Ovary (tissue), 9 donors: Measurements from ENCODE around the gene STN1. TPM values are rescaled to one million over a fixed set of nuclear protein-coding genes. Genes with fewer than 3 reads are reported as not detected.

ENCODE experiments used
- DNase-seq, 5 donors: peaks; one replicate each; pipeline ENCODE4 v3.0.0-alpha.2; 2019 to 2020
- H3K27ac ChIP-seq, 2 donors: fragments of 200-600 bp; one replicate each; pipeline versions ENCODE4 v1.5.1 to v1.8.0; 2019 to 2022
- H3K27me3 ChIP-seq: fragments of 200-600 bp; one replicate; pipeline ENCODE4 v1.8.0; 2022
- H3K36me3 ChIP-seq: fragments of 200-600 bp; sonication (generic); one replicate; pipeline ENCODE4 v1.5.1; 2019
- H3K4me1 ChIP-seq: one replicate; pipeline ENCODE4 v1.8.1; 2013; ENCODE audit warnings: mild to moderate bottlenecking, moderate library complexity; ENCODE audit not compliant: insufficient read depth
- H3K4me3 ChIP-seq: fragments of 200-600 bp; sonication (generic); one replicate; pipeline ENCODE4 v1.5.1; 2017
- H3K9me3 ChIP-seq, 2 donors: fragments of 200-600 bp in 1 of 2; sonication (generic) in 1 of 2; one replicate each; pipeline versions ENCODE4 v1.5.1 to v1.8.1; 2013 to 2019; ENCODE audit warnings: mild to moderate bottlenecking in 1 of 2, moderate library complexity in 1 of 2
- EP300 ChIP-seq: sonication (generic); formaldehyde crosslinking; IDR thresholded peaks from one replicate; pipeline ENCODE4 v1.6.1; 2017; ENCODE audit warnings: antibody characterized with exemption
- POLR2A ChIP-seq: fragments of 450-650 bp; IDR thresholded peaks from one replicate; pipeline ENCODE4 v1.6.1; 2017; ENCODE audit warnings: antibody characterized with exemption, mild to moderate bottlenecking, moderate library complexity
- WGBS, 3 donors: extraction: QIAGEN DNeasy Blood & Tissue Kit in 1 of 3; methylation state at CpG; one replicate each; pipeline versions ENCODE4 v1.1.5 to v1.1.7; 2013 to 2017; 5-methylcytosine and 5-hydroxymethylcytosine counted together
- intact Hi-C, 4 donors: fragments of 100-400 bp; cut with DNase I; formaldehyde crosslinking; loops; one replicate each; pipeline versions ENCODE4 v1.11.0 to v1.15.1; 2022 to 2023
- polyA plus RNA-seq, 2 donors: library from polyadenylated mRNA; stranded (reverse); fragments of 200-250 nt in 1 of 2; fragments of 350-450 nt in 1 of 2; fragmentation: Illumina TruSeq in 1 of 2; extraction: RNeasy Lipid Tissue Mini Kit (QIAGEN cat#74804) in 1 of 2; gene quantifications; one replicate each; pipeline ENCODE4 v1.2.3, GENCODE V29; 2013 to 2014
- total RNA-seq, 7 donors: library from RNA; depleted of rRNA in 2 of 7; stranded (reverse); fragments of >200 nt in 2 of 7; fragmentation: NEBNext Ultra II Directional in 3 of 7; extraction: Animal tissue kit (Norgen Biotek cat#: 25700) in 3 of 7; gene quantifications; one replicate each; pipeline versions ENCODE4 v1.1.0 to v1.2.4, GENCODE V29; 2016 to 2023
- TF ChIP-seq, protein P1 (sequence below), 3 donors: fragments of 450-650 bp in 2 of 3; fragments of 200-600 bp in 1 of 3; IDR thresholded peaks; one replicate each; pipeline versions ENCODE4 v1.5.1 to v1.8.0; 2016 to 2022; ENCODE audit warnings: antibody characterized with exemption in 3 of 3, mild to moderate bottlenecking in 1 of 3
- donor health status: DM: no; HTN: no; CAD: no; lungs with moderate emphysema.
- donor health status: DM: no; HTN: no; CAD: no.
- donor health status: Bipolar disorder and iron deficiency.
- donor health status: DM: yes; HTN: yes; CAD: no.
- donor health status: DM: no; HTN: no; CAD: no.
- donor health status: DM: yes; HTN: yes; CAD: no.

Gene STN1
- total and polyA plus RNA-seq, 9 donors: 13.4 to 28.2 (median 18.4) TPM

DNA sequence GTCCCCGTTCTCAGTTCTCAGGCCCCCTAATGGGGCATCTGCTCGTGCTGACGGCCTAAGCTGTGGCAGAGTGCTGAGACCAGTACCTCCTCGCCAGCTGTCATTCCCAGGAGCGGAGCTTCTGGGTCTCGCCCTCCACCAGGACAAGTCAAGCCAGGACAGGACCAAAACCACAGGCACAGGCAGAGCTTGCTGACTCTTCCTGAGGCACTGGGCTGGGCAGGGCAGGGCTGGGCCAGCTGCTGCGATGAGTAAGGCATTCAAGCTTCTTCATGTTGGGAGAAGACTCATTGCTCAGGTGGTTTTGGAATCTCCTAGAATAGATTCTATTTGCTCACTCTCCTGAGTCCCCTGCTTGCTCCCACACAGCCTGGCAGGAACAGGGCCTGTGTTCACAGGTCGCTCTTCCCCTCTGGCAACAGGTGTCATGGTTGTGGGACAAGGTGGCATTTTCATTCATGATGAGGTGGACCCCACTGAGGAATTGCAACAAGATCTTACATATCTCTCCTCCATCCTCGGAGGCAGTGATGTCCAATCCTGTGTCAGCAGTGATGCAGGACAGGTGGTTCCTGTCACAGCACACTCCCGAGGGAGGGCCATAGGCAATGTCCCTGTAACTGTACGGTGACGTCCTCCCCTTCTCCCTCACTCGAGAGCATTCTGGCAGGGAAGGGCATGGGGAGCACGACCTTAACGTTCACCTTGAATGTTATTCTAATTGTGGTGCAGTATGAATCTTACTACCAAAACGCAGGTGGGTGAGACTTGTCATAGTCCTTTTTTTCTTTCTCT lies 45.6 kb downstream of the STN1 start:
- H3K9me3 ChIP-seq: no peaks in the 10 kb centered on the region
- H3K27ac ChIP-seq: no peak overlapping the region
- H3K4me1 ChIP-seq: no peaks in the 10 kb centered on the region
- no peak for DNase-seq
- WGBS, 3 donors: 78 to 85% (median 81%) methylated on average over 16 of the region's 16 CpGs
- intact Hi-C loops: loop anchor here in 1 of 4 donors (10.0 kb wide), 1 partner anchor 342 kb away; no protein-coding TSS in a partner anchor
- H3K36me3 ChIP-seq: no peaks in the 10 kb centered on the region
- no peak overlapping the region for H3K4me3 ChIP-seq
- H3K27me3 ChIP-seq: no peaks in the 10 kb centered on the region
- TF ChIP-seq POLR2A: no peak
- TF ChIP-seq, protein P1, sequence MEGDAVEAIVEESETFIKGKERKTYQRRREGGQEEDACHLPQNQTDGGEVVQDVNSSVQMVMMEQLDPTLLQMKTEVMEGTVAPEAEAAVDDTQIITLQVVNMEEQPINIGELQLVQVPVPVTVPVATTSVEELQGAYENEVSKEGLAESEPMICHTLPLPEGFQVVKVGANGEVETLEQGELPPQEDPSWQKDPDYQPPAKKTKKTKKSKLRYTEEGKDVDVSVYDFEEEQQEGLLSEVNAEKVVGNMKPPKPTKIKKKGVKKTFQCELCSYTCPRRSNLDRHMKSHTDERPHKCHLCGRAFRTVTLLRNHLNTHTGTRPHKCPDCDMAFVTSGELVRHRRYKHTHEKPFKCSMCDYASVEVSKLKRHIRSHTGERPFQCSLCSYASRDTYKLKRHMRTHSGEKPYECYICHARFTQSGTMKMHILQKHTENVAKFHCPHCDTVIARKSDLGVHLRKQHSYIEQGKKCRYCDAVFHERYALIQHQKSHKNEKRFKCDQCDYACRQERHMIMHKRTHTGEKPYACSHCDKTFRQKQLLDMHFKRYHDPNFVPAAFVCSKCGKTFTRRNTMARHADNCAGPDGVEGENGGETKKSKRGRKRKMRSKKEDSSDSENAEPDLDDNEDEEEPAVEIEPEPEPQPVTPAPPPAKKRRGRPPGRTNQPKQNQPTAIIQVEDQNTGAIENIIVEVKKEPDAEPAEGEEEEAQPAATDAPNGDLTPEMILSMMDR (IDR thresholded peaks at IDR 0.05): no peak
- TF ChIP-seq EP300: no peak

DNA sequence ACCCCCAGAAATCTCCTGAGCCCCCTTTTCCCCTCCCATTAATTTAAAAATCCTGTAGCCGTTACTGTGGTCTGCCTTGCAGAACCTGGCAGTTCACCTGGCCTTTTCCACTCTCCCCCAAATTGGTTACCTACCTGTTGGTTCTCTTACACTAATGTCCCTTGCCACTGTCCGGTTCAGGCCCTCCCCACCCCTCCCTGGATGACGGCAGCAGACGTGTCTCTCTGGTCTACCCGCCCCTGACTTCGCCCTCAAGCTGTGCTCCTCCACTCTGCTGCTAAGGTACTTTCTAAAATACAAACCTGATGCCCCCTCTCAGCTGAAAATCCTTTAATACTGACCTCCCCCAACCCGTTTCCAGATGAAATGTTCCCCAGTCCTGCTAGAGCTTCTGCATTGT lies 47.0 kb downstream of the STN1 start:
- Histone ChIP-seq H3K4me3 (no peak overlapping the region), H3K36me3 (no peaks in the 10 kb centered on the region), H3K4me1 (no peaks in the 10 kb centered on the region), H3K27ac (no peak overlapping the region), H3K27me3 (no peaks in the 10 kb centered on the region), H3K9me3 (no peaks in the 10 kb centered on the region)
- TF ChIP-seq POLR2A (no peak), EP300 (no peak)
- TF ChIP-seq, protein P1 (IDR thresholded peaks at IDR 0.05): no peak
- intact Hi-C loops: loop anchor here in 1 of 4 donors (10.0 kb wide), 1 partner anchor 344 kb away; no protein-coding TSS in a partner anchor
- 81 to 84% (median 82%) methylated on average over 7 of the region's 7 CpGs for WGBS, 3 donors
- no peak for DNase-seq

DNA sequence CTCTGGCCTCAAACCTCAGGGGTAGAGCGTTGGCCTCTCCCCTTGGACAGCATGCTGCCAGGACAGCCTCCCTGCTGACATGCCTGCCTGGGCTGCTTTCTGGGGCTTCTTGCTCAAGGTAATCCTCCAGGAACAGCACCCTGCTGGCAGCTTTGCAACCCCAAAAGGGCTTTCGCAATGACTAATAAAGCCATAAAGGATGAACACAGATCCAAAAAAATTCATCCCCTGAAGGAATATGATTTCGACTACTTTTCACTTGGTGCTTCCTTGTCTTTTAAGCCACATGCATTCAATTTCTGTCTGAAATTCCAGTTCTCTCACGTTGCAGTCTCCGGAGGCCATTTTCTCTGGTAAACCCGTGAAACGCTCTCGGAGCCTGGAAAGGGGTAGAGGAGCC lies 47.5 kb downstream of the STN1 start:
- H3K27me3 ChIP-seq: no peaks in the 10 kb centered on the region
- no peak overlapping the region for H3K4me3 ChIP-seq
- no peak overlapping the region for H3K27ac ChIP-seq
- no peak for TF ChIP-seq POLR2A
- TF ChIP-seq, protein P1 (IDR thresholded peaks at IDR 0.05): no peak
- no peak for TF ChIP-seq EP300
- no peaks in the 10 kb centered on the region for H3K36me3 ChIP-seq
- H3K9me3 ChIP-seq: no peaks in the 10 kb centered on the region
- no peak for DNase-seq
- intact Hi-C loops: loop anchor here in 1 of 4 donors (10.0 kb wide), 1 partner anchor 344 kb away; no protein-coding TSS in a partner anchor
- H3K4me1 ChIP-seq: no peaks in the 10 kb centered on the region
- 68 to 76% (median 76%) methylated on average over 8 of the region's 8 CpGs for WGBS, 3 donors

DNA sequence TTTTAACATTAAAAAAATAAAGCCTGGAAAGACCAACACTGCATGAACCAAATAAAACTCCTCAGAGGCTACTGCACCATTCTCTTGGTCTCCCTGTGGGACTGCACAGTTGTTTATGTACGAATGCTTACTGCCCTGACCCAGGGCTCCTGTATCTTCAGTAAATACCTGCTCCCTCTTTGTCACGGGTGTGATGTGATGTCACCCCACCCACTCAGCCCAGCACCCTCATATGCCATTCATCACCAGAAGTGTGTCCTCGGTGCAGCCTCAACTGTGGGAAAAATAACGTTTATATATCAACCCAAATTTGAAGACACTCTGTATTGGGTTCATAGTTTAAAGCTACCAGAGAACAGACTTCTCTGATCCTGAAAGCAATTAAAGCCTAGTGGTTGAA lies 48.6 kb downstream of the STN1 start:
- no peaks in the 10 kb centered on the region for H3K9me3 ChIP-seq
- no peaks in the 10 kb centered on the region for H3K27me3 ChIP-seq
- H3K27ac ChIP-seq: no peak overlapping the region
- H3K36me3 ChIP-seq: no peaks in the 10 kb centered on the region
- TF ChIP-seq, protein P1 (IDR thresholded peaks at IDR 0.05): no peak
- TF ChIP-seq EP300 (no peak), POLR2A (no peak)
- H3K4me1 ChIP-seq: no peaks in the 10 kb centered on the region
- no peak for DNase-seq
- 56 to 63% (median 59%) methylated on average over 4 of the region's 4 CpGs for whole genome bisulfite sequencing, 3 donors
- H3K4me3 ChIP-seq: no peak overlapping the region
- intact Hi-C loops: no loop called here
